Measurements from ENCODE around the gene PLEKHH2.

DNA sequence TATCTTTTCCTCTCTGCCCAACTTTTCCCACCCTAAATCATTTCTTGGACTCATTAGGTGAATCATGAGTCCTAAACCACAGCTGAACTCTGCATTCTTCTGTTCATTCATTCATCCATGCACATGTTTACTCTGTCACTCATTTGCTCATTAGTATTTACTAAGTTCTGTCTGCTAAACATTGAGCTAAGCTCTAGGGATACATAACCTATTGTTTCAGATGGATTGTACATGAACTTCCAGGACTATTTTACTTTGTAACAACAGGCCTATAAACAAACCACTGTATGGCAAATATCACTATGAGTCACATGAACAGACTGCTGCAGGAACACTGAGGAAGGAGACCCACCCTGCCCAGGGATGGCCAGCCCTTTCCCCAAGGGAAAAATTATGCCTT, 122.1 kb downstream of the PLEKHH2 start:
- TF ChIP-seq CTCF (conservative IDR thresholded peaks at IDR 0.05; ENCODE audit: low read depth in 2 of 2) = no peak
- TF ChIP-seq, protein P1, sequence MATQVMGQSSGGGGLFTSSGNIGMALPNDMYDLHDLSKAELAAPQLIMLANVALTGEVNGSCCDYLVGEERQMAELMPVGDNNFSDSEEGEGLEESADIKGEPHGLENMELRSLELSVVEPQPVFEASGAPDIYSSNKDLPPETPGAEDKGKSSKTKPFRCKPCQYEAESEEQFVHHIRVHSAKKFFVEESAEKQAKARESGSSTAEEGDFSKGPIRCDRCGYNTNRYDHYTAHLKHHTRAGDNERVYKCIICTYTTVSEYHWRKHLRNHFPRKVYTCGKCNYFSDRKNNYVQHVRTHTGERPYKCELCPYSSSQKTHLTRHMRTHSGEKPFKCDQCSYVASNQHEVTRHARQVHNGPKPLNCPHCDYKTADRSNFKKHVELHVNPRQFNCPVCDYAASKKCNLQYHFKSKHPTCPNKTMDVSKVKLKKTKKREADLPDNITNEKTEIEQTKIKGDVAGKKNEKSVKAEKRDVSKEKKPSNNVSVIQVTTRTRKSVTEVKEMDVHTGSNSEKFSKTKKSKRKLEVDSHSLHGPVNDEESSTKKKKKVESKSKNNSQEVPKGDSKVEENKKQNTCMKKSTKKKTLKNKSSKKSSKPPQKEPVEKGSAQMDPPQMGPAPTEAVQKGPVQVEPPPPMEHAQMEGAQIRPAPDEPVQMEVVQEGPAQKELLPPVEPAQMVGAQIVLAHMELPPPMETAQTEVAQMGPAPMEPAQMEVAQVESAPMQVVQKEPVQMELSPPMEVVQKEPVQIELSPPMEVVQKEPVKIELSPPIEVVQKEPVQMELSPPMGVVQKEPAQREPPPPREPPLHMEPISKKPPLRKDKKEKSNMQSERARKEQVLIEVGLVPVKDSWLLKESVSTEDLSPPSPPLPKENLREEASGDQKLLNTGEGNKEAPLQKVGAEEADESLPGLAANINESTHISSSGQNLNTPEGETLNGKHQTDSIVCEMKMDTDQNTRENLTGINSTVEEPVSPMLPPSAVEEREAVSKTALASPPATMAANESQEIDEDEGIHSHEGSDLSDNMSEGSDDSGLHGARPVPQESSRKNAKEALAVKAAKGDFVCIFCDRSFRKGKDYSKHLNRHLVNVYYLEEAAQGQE (IDR thresholded peaks at IDR 0.05; ENCODE audit: unreplicated experiment) = no peak
- no peak for TF ChIP-seq ZNF462 (CRISPR knock-in tag; IDR thresholded peaks at IDR 0.05)
- TF ChIP-seq POLR2AphosphoS5 (IDR thresholded peaks at IDR 0.05; ENCODE audit: low read depth) = no peak
